Activated CD4-positive, CD25-positive, alpha-beta regulatory T cell (primary cell): ENCODE measurements around the gene CCDC15.
"Not testable (repeated sequence)": the region's sequence is repeated elsewhere in the genome, so short reads cannot be mapped to it uniquely, and the experiment has no call there.

Experiments used
- DNase-seq, 4 experiments: peaks; one replicate each; lab custom pipeline; 2025; lab: John Stamatoyannopoulos, UW

CCDC15 gene

GRCh38 chr11:124941703-124942102 is 12.3 kb upstream of the CCDC15 start:
- DNase-seq, result no peak

GRCh38 chr11:124942466-124943253 is 11.3 kb upstream of the CCDC15 start:
- no peak for DNase-seq

- DNase-seq, result no peak
Observed at GRCh38 chr11:124943254-124943616, 10.8 kb upstream of the CCDC15 start.

- DNase-seq, result no peak
Observed at GRCh38 chr11:124943741-124944140, 10.3 kb upstream of the CCDC15 start.

- DNase-seq, result no peak
Observed at GRCh38 chr11:124944565-124944964, 9.4 kb upstream of the CCDC15 start.

- DNase-seq, result no peak
Observed at GRCh38 chr11:124945826-124946225, 8.2 kb upstream of the CCDC15 start.

- no peak for DNase-seq
Observed at GRCh38 chr11:124946735-124947141, 7.3 kb upstream of the CCDC15 start.

- DNase-seq, result no peak
Observed at GRCh38 chr11:124950601-124951330, 3.2 kb upstream of the CCDC15 start.

- no peak for DNase-seq
Observed at GRCh38 chr11:124951341-124951740, 2.7 kb upstream of the CCDC15 start.

GRCh38 chr11:124954590-124954955 is 571 bp downstream of the CCDC15 start:
- no peak for DNase-seq

- no peak for DNase-seq
Observed at GRCh38 chr11:124955035-124955434, 1.0 kb downstream of the CCDC15 start.

- DNase-seq, result no peak
Observed at GRCh38 chr11:124961972-124962609, 8.1 kb downstream of the CCDC15 start.

- not testable (repeated sequence) for DNase-seq
Observed at GRCh38 chr11:124968197-124968596, 14.2 kb downstream of the CCDC15 start.

GRCh38 chr11:124970925-124971324 is 16.9 kb downstream of the CCDC15 start:
- DNase-seq, result no peak

- no peak for DNase-seq
Observed at GRCh38 chr11:124971810-124972209, 17.8 kb downstream of the CCDC15 start.

GRCh38 chr11:124976531-124976930 is 22.5 kb downstream of the CCDC15 start:
- DNase-seq, result no peak

GRCh38 chr11:124977006-124977405 is 23.0 kb downstream of the CCDC15 start:
- DNase-seq, result no peak

- DNase-seq, result no peak
Observed at GRCh38 chr11:124978316-124978715, 24.3 kb downstream of the CCDC15 start.

- DNase-seq, result no peak
Observed at GRCh38 chr11:124982043-124982442, 28.0 kb downstream of the CCDC15 start.

- no peak for DNase-seq
Observed at GRCh38 chr11:124983674-124984511, 29.9 kb downstream of the CCDC15 start.

GRCh38 chr11:124984512-124984854 is 30.5 kb downstream of the CCDC15 start:
- no peak for DNase-seq

- no peak for DNase-seq
Observed at GRCh38 chr11:124987096-124987495, 33.1 kb downstream of the CCDC15 start.
